IMR-90 (cell line): ENCODE results near the gene DAPK1. TPM values are rescaled to one million over a fixed set of nuclear protein-coding genes. Genes with fewer than 3 reads are reported as not detected.

ENCODE experiments used
- ATAC-seq: fragments of 200-7000 bp; cut with Tn5 transposase; 2 replicates; pipeline ENCODE4 v1.9.1; 2020; ENCODE audit warnings: low read depth, mild to moderate bottlenecking, moderate library complexity
- BruUV-seq: library from RNA; stranded (reverse); fragments of 400-500 nt; replicated peaks from 2 replicates; lab custom pipeline; 2021; lab: Mats Ljungman, UMichigan
- CTCF ChIA-PET: fragments of 300-600 bp; formaldehyde crosslinking; extraction: SDS; loops from one replicate; lab custom pipeline; 2021; ENCODE audit warnings: antibody characterized with exemption; lab: Yijun Ruan, JAX
- POLR2A ChIA-PET: fragments of 300-600 bp; sonication (Branson Sonifier 250); formaldehyde crosslinking; loops from one replicate; lab custom pipeline; 2022; ENCODE audit warnings: antibody characterized with exemption; ENCODE audit not compliant: unreplicated experiment; lab: Charles Lee
- DNase-seq: peaks from one replicate; pipeline ENCODE4 v3.0.0; 2013
- H2AFZ ChIP-seq: replicated peaks from 2 replicates; pipeline ENCODE3; 2013; ENCODE audit warnings: low read length, mild to moderate bottlenecking; ENCODE audit not compliant: poor library complexity
- H2AK5ac ChIP-seq: 2 replicates; pipeline ENCODE4 v1.6.1; 2013; ENCODE audit warnings: low read depth, low read length, inconsistent platforms
- H2AK9ac ChIP-seq: replicated peaks from 2 replicates; pipeline ENCODE3; 2013; ENCODE audit warnings: mild to moderate bottlenecking, low read depth, low read length, moderate library complexity; ENCODE audit not compliant: poor library complexity
- H2BK120ac ChIP-seq: 2 replicates; pipeline ENCODE4 v1.6.1; 2013; ENCODE audit warnings: low read depth, low read length, inconsistent platforms
- H2BK15ac ChIP-seq: 3 replicates; pipeline ENCODE4 v1.6.1; 2013; ENCODE audit warnings: low read depth, low read length, inconsistent platforms
- H2BK20ac ChIP-seq: 2 replicates; pipeline ENCODE4 v1.6.1; 2013; ENCODE audit warnings: low read depth, mild to moderate bottlenecking, inconsistent platforms, low read length, moderate library complexity
- H2BK5ac ChIP-seq: 2 replicates; pipeline ENCODE4 v1.6.1; 2013; ENCODE audit warnings: mild to moderate bottlenecking, low read depth, low read length, inconsistent platforms; ENCODE audit not compliant: poor library complexity, severe bottlenecking
- H3K14ac ChIP-seq: replicated peaks from 2 replicates; pipeline ENCODE4 v1.6.1; 2013; ENCODE audit warnings: low read depth, low read length, inconsistent platforms
- H3K18ac ChIP-seq: 2 replicates; pipeline ENCODE4 v1.6.1; 2013; ENCODE audit warnings: low read depth, low read length, control low read depth
- H3K23ac ChIP-seq: 2 replicates; pipeline ENCODE4 v1.6.1; 2013; ENCODE audit warnings: low read depth, low read length, inconsistent platforms
- H3K27ac ChIP-seq: 2 replicates; pipeline ENCODE4 v1.5.1; 2013; ENCODE audit warnings: mild to moderate bottlenecking, control low read depth, low read length; ENCODE audit not compliant: insufficient read depth
- H3K27me3 ChIP-seq: 2 replicates; pipeline ENCODE4 v1.6.1; 2013; ENCODE audit warnings: low read length; ENCODE audit not compliant: control insufficient read depth, insufficient read depth
- H3K36me3 ChIP-seq: 2 replicates; pipeline ENCODE4 v1.6.1; 2013; ENCODE audit warnings: low read length, mixed read lengths; ENCODE audit not compliant: control insufficient read depth, insufficient read depth
- H3K4ac ChIP-seq: 2 replicates; pipeline ENCODE4 v1.6.1; 2013; ENCODE audit warnings: low read depth, low read length, inconsistent platforms
- H3K4me1 ChIP-seq: 2 replicates; pipeline ENCODE4 v1.6.1; 2013; ENCODE audit warnings: low read length, mixed read lengths; ENCODE audit not compliant: control insufficient read depth, insufficient read depth
- H3K4me2 ChIP-seq: 2 replicates; pipeline ENCODE4 v1.6.1; 2013; ENCODE audit warnings: low read depth, mild to moderate bottlenecking, control low read depth, low read length, moderate library complexity
- H3K4me3 ChIP-seq: 2 replicates; pipeline ENCODE4 v1.5.1; 2013; ENCODE audit warnings: low read depth, mild to moderate bottlenecking, control low read depth, low read length, moderate library complexity; ENCODE audit not compliant: insufficient read depth
- H3K56ac ChIP-seq: 2 replicates; pipeline ENCODE4 v1.6.1; 2013; ENCODE audit warnings: low read length, inconsistent platforms; ENCODE audit not compliant: insufficient read depth; ENCODE audit errors: extremely low read depth
- H3K79me1 ChIP-seq, 2 experiments: 2 replicates each; pipeline ENCODE4 v1.6.1; 2013; ENCODE audit warnings: low read length in 2 of 2, inconsistent platforms in 1 of 2, low read depth in 1 of 2
- H3K9ac ChIP-seq: 2 replicates; pipeline ENCODE4 v1.6.1; 2013; ENCODE audit warnings: low read depth, low read length, control low read depth
- H3K9me1 ChIP-seq: 2 replicates; pipeline ENCODE4 v1.6.1; 2013; ENCODE audit warnings: low read length, inconsistent platforms; ENCODE audit not compliant: insufficient read depth
- H3K9me3 ChIP-seq: 2 replicates; pipeline ENCODE4 v1.6.1; 2013; ENCODE audit warnings: low read length; ENCODE audit not compliant: control insufficient read depth, insufficient read depth
- H4K20me1 ChIP-seq: 2 replicates; pipeline ENCODE4 v1.6.1; 2013; ENCODE audit warnings: low read length, inconsistent platforms; ENCODE audit not compliant: insufficient read depth
- H4K5ac ChIP-seq: 2 replicates; pipeline ENCODE4 v1.6.1; 2013; ENCODE audit warnings: mild to moderate bottlenecking, low read depth, low read length, control low read depth
- H4K8ac ChIP-seq, 2 experiments: 2 replicates each; pipeline ENCODE4 v1.6.1; 2013; ENCODE audit warnings: low read depth in 2 of 2, low read length in 2 of 2, control low read depth in 1 of 2, inconsistent platforms in 1 of 2
- H4K91ac ChIP-seq: 2 replicates; pipeline ENCODE4 v1.6.1; 2013; ENCODE audit warnings: low read depth, low read length, inconsistent platforms; ENCODE audit not compliant: insufficient read depth
- BHLHE40 ChIP-seq: fragments of 150-350 bp; IDR thresholded peaks from 2 replicates; pipeline ENCODE4 v1.6.1; 2016; ENCODE audit warnings: mild to moderate bottlenecking, low read depth, low read length
- CEBPB ChIP-seq: IDR thresholded peaks from 2 replicates; pipeline ENCODE4 v1.6.1; 2012; ENCODE audit warnings: low read depth, low read length, improper control_type of control experiment
- CHD1 ChIP-seq: IDR thresholded peaks from 2 replicates; pipeline ENCODE4 v1.6.1; 2012; ENCODE audit warnings: low read depth, low read length, improper control_type of control experiment
- ELK1 ChIP-seq: fragments of 150-350 bp; IDR thresholded peaks from 2 replicates; pipeline ENCODE4 v1.6.1; 2016; ENCODE audit warnings: low read depth, mild to moderate bottlenecking, low read length, moderate library complexity, borderline replicate concordance
- FOS ChIP-seq: fragments of 150-350 bp; IDR thresholded peaks from 2 replicates; pipeline ENCODE4 v1.6.1; 2016; ENCODE audit warnings: low read depth, low read length
- MAFK ChIP-seq: IDR thresholded peaks from 2 replicates; pipeline ENCODE4 v1.6.1; 2012; ENCODE audit warnings: low read depth, low read length, improper control_type of control experiment
- MAZ ChIP-seq: IDR thresholded peaks from 2 replicates; pipeline ENCODE4 v1.6.1; 2012; ENCODE audit warnings: low read depth, mild to moderate bottlenecking, low read length, improper control_type of control experiment, moderate library complexity, borderline replicate concordance
- MXI1 ChIP-seq: IDR thresholded peaks from 2 replicates; pipeline ENCODE4 v1.6.1; 2012; ENCODE audit warnings: low read depth, mild to moderate bottlenecking, low read length, moderate library complexity, borderline replicate concordance
- NFE2L2 ChIP-seq: fragments of 150-350 bp; IDR thresholded peaks from 2 replicates; pipeline ENCODE4 v1.6.1; 2016; ENCODE audit warnings: low read depth, mild to moderate bottlenecking, low read length
- POLR2A ChIP-seq: IDR thresholded peaks from 2 replicates; pipeline ENCODE4 v1.6.1; 2012; ENCODE audit warnings: mild to moderate bottlenecking, low read depth, low read length
- RAD21 ChIP-seq: IDR thresholded peaks from 2 replicates; pipeline ENCODE4 v1.6.1; 2012; ENCODE audit warnings: low read length, improper control_type of control experiment
- RCOR1 ChIP-seq: IDR thresholded peaks from 2 replicates; pipeline ENCODE4 v1.6.1; 2012; ENCODE audit warnings: mild to moderate bottlenecking, low read length, improper control_type of control experiment; ENCODE audit not compliant: insufficient replicate concordance
- RFX5 ChIP-seq: IDR thresholded peaks from 2 replicates; pipeline ENCODE4 v1.8.0; 2012; ENCODE audit warnings: low read depth, mild to moderate bottlenecking, low read length, moderate library complexity
- SMC3 ChIP-seq: fragments of 150-350 bp; IDR thresholded peaks from 2 replicates; pipeline ENCODE4 v1.6.1; 2016; ENCODE audit warnings: low read depth, mild to moderate bottlenecking, antibody characterized with exemption, low read length, moderate library complexity
- USF2 ChIP-seq: fragments of 150-350 bp; IDR thresholded peaks from 2 replicates; pipeline ENCODE4 v1.6.1; 2017; ENCODE audit warnings: mild to moderate bottlenecking, antibody characterized with exemption, low read length, low read depth
- WGBS, 2 experiments: methylation state at CpG; one replicate each; pipeline versions ENCODE4 v1.1.5 to v1.1.7; 2013; ENCODE audit warnings: missing lambda C conversion rate in 2 of 2; ENCODE audit not compliant: insufficient read length in 1 of 2; ENCODE audit errors: extremely low coverage in 2 of 2; 5-methylcytosine and 5-hydroxymethylcytosine counted together
- dilution Hi-C: fragments of 300-500 bp; cut with HindIII; formaldehyde crosslinking; loops from one replicate; pipeline ENCODE4 v1.14.3; 2018; ENCODE audit warnings: low sequenced_read_pairs; ENCODE audit not compliant: unreplicated experiment
- in situ Hi-C: fragments of 300-500 bp; cut with MboI; formaldehyde crosslinking; loops from 3 replicates; pipeline ENCODE4 v1.14.3; 2019; ENCODE audit warnings: low sequenced_read_pairs, inconsistent platforms, mixed read lengths
- intact Hi-C: fragments of 100-400 bp; cut with micrococcal nuclease; formaldehyde crosslinking; loops from 2 replicates; pipeline ENCODE4 v1.10.0; 2022
- polyA plus RNA-seq, 3 experiments: library from polyadenylated mRNA; depleted of rRNA; stranded (reverse); fragments of >200 nt; gene quantifications; 2 replicates each; pipeline ENCODE4 v1.2.3, GENCODE V29; 2012; ENCODE audit warnings: low replicate concordance in 1 of 3
- total RNA-seq: library from RNA; depleted of rRNA; stranded (reverse); fragments of >200 nt; gene quantifications from 2 replicates; pipeline ENCODE4 v1.2.3, GENCODE V29; 2012
- TF ChIP-seq, protein P1 (sequence below): conservative IDR thresholded peaks from 2 replicates; pipeline ENCODE4 v1.5.1; 2012; ENCODE audit warnings: mild to moderate bottlenecking, low read depth, low read length, improper control_type of control experiment

Gene DAPK1
- total and polyA plus RNA-seq, 2 of the 4 experiments (the other 2 are of a cell fraction) = under 0.01 to 0.03 TPM

- no peak for TF ChIP-seq MAZ
- no peak for TF ChIP-seq USF2
- no peak for TF ChIP-seq NFE2L2
- no peak for TF ChIP-seq RFX5
- no peak for TF ChIP-seq RAD21
- TF ChIP-seq CEBPB = no peak
- no peak for TF ChIP-seq MXI1
- no peak for TF ChIP-seq SMC3
- TF ChIP-seq FOS = no peak
- no peak for TF ChIP-seq ELK1
- TF ChIP-seq, protein P1, sequence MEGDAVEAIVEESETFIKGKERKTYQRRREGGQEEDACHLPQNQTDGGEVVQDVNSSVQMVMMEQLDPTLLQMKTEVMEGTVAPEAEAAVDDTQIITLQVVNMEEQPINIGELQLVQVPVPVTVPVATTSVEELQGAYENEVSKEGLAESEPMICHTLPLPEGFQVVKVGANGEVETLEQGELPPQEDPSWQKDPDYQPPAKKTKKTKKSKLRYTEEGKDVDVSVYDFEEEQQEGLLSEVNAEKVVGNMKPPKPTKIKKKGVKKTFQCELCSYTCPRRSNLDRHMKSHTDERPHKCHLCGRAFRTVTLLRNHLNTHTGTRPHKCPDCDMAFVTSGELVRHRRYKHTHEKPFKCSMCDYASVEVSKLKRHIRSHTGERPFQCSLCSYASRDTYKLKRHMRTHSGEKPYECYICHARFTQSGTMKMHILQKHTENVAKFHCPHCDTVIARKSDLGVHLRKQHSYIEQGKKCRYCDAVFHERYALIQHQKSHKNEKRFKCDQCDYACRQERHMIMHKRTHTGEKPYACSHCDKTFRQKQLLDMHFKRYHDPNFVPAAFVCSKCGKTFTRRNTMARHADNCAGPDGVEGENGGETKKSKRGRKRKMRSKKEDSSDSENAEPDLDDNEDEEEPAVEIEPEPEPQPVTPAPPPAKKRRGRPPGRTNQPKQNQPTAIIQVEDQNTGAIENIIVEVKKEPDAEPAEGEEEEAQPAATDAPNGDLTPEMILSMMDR = no peak
- no peak for TF ChIP-seq POLR2A
- TF ChIP-seq RCOR1 = no peak
- no peak for TF ChIP-seq BHLHE40
- no peak for TF ChIP-seq MAFK
- TF ChIP-seq CHD1 = no peak
- peaks cover 9% of the 10 kb centered on the region; the same call in 1 of the 2 replicates for H3K27me3 ChIP-seq
- H3K4me2 ChIP-seq = no peak overlapping the region
- no peaks in the 10 kb centered on the region for H3K79me1 ChIP-seq
- H4K20me1 ChIP-seq = no peaks in the 10 kb centered on the region
- ChIA-PET CTCF (no interaction called here), POLR2A (no interaction called here)
- no peaks in the 10 kb centered on the region for H3K36me3 ChIP-seq
- no peaks in the 10 kb centered on the region for H3K9me1 ChIP-seq
- H3K56ac ChIP-seq = no peak overlapping the region
- H2BK120ac ChIP-seq = no peak overlapping the region
- no peaks in the 10 kb centered on the region for H3K9me3 ChIP-seq
- H3K14ac ChIP-seq = no peak overlapping the region
- H3K9ac ChIP-seq = no peak overlapping the region
- no peak overlapping the region for H2BK5ac ChIP-seq
- H3K4me3 ChIP-seq = no peak overlapping the region
- intact Hi-C loops = no loop called here
- H2BK20ac ChIP-seq = no peak overlapping the region
- no peak overlapping the region for H4K91ac ChIP-seq
- no TSS peak for BruUV-seq
- H2AFZ ChIP-seq = no peak overlapping the region
- DNase-seq (no peak), ATAC-seq (no peak)
- no peak overlapping the region for H4K8ac ChIP-seq
- H3K18ac ChIP-seq = no peak overlapping the region
- no peak overlapping the region for H4K5ac ChIP-seq
- WGBS, 2 experiments = 100% methylated on average over 1 of the region's 3 CpGs; no CpG with 5 or more reads in 1 of the 2 experiments
- in situ Hi-C loops = no loop called here
- H2BK15ac ChIP-seq = no peak overlapping the region
- no peak overlapping the region for H2AK9ac ChIP-seq
- no peaks in the 10 kb centered on the region for H3K4me1 ChIP-seq
- no peak overlapping the region for H3K4ac ChIP-seq
- no peak overlapping the region for H3K23ac ChIP-seq
- H3K27ac ChIP-seq = no peak overlapping the region
- no peak overlapping the region for H2AK5ac ChIP-seq
- dilution Hi-C loops = no loop called here
These were observed 5.0 kb upstream of the DAPK1 start for GRCh38 chr9:87492642-87493041.
